Ovary (tissue), 9 donors: ENCODE measurements around the gene P3H2. TPM values are rescaled to one million over a fixed set of nuclear protein-coding genes. Genes with fewer than 3 reads are reported as not detected.

Experiments used
- DNase-seq, 5 donors: peaks; one replicate each; pipeline ENCODE4 v3.0.0-alpha.2; 2019 to 2020
- H3K27ac ChIP-seq, 2 donors: fragments of 200-600 bp; one replicate each; pipeline versions ENCODE4 v1.5.1 to v1.8.0; 2019 to 2022
- H3K27me3 ChIP-seq: fragments of 200-600 bp; one replicate; pipeline ENCODE4 v1.8.0; 2022
- H3K36me3 ChIP-seq: fragments of 200-600 bp; sonication (generic); one replicate; pipeline ENCODE4 v1.5.1; 2019
- H3K4me1 ChIP-seq: one replicate; pipeline ENCODE4 v1.8.1; 2013; ENCODE audit warnings: mild to moderate bottlenecking, moderate library complexity; ENCODE audit not compliant: insufficient read depth
- H3K4me3 ChIP-seq: fragments of 200-600 bp; sonication (generic); one replicate; pipeline ENCODE4 v1.5.1; 2017
- H3K9me3 ChIP-seq, 2 donors: fragments of 200-600 bp in 1 of 2; sonication (generic) in 1 of 2; one replicate each; pipeline versions ENCODE4 v1.5.1 to v1.8.1; 2013 to 2019; ENCODE audit warnings: mild to moderate bottlenecking in 1 of 2, moderate library complexity in 1 of 2
- CTCF ChIP-seq, 3 donors: fragments of 450-650 bp in 2 of 3; fragments of 200-600 bp in 1 of 3; IDR thresholded peaks; one replicate each; pipeline versions ENCODE4 v1.5.1 to v1.8.0; 2016 to 2022; ENCODE audit warnings: antibody characterized with exemption in 3 of 3, mild to moderate bottlenecking in 1 of 3
- EP300 ChIP-seq: sonication (generic); formaldehyde crosslinking; IDR thresholded peaks from one replicate; pipeline ENCODE4 v1.6.1; 2017; ENCODE audit warnings: antibody characterized with exemption
- POLR2A ChIP-seq: fragments of 450-650 bp; IDR thresholded peaks from one replicate; pipeline ENCODE4 v1.6.1; 2017; ENCODE audit warnings: antibody characterized with exemption, mild to moderate bottlenecking, moderate library complexity
- WGBS, 3 donors: extraction: QIAGEN DNeasy Blood & Tissue Kit in 1 of 3; methylation state at CpG; one replicate each; pipeline versions ENCODE4 v1.1.5 to v1.1.7; 2013 to 2017; 5-methylcytosine and 5-hydroxymethylcytosine counted together
- intact Hi-C, 4 donors: fragments of 100-400 bp; cut with DNase I; formaldehyde crosslinking; loops; one replicate each; pipeline versions ENCODE4 v1.11.0 to v1.15.1; 2022 to 2023
- polyA plus RNA-seq, 2 donors: library from polyadenylated mRNA; stranded (reverse); fragments of 200-250 nt in 1 of 2; fragments of 350-450 nt in 1 of 2; fragmentation: Illumina TruSeq in 1 of 2; extraction: RNeasy Lipid Tissue Mini Kit (QIAGEN cat#74804) in 1 of 2; gene quantifications; one replicate each; pipeline ENCODE4 v1.2.3, GENCODE V29; 2013 to 2014
- total RNA-seq, 7 donors: library from RNA; depleted of rRNA in 2 of 7; stranded (reverse); fragments of >200 nt in 2 of 7; fragmentation: NEBNext Ultra II Directional in 3 of 7; extraction: Animal tissue kit (Norgen Biotek cat#: 25700) in 3 of 7; gene quantifications; one replicate each; pipeline versions ENCODE4 v1.1.0 to v1.2.4, GENCODE V29; 2016 to 2023
- donor health status: DM: no; HTN: no; CAD: no; lungs with moderate emphysema.
- donor health status: DM: no; HTN: no; CAD: no.
- donor health status: Bipolar disorder and iron deficiency.
- donor health status: DM: yes; HTN: yes; CAD: no.
- donor health status: DM: no; HTN: no; CAD: no.
- donor health status: DM: yes; HTN: yes; CAD: no.

The P3H2 gene
- total and polyA plus RNA-seq, 9 donors, result 10.6 to 359 (median 22.8) TPM

- Histone ChIP-seq H3K27me3 (no peaks in the 10 kb centered on the region), H3K4me3 (no peak overlapping the region), H3K9me3 (no peaks in the 10 kb centered on the region), H3K27ac (no peak overlapping the region), H3K4me1 (no peaks in the 10 kb centered on the region), H3K36me3 (no peaks in the 10 kb centered on the region)
- no peak for TF ChIP-seq EP300
- no peak for TF ChIP-seq CTCF (IDR thresholded peaks at IDR 0.05)
- TF ChIP-seq POLR2A, result no peak
- WGBS, 3 donors, result 88% methylated on average over 7 of the region's 7 CpGs
- intact Hi-C loops, result no loop called here
- DNase-seq, result no peak
Observed at GRCh38 chr3:189952272-189952671, 168.4 kb downstream of the P3H2 start.

GRCh38 chr3:189950258-189950657, 170.4 kb downstream of the P3H2 start:
- DNase-seq, result no peak
- H3K4me1 ChIP-seq, result no peaks in the 10 kb centered on the region
- H3K27me3 ChIP-seq, result no peaks in the 10 kb centered on the region
- TF ChIP-seq POLR2A (no peak), EP300 (no peak), CTCF (IDR thresholded peaks at IDR 0.05) (no peak)
- 47 to 51% (median 51%) methylated on average over 6 of the region's 6 CpGs for WGBS, 3 donors
- H3K4me3 ChIP-seq, result no peak overlapping the region
- no peaks in the 10 kb centered on the region for H3K9me3 ChIP-seq
- H3K36me3 ChIP-seq, result no peaks in the 10 kb centered on the region
- intact Hi-C loops, result no loop called here
- no peak overlapping the region for H3K27ac ChIP-seq

GRCh38 chr3:189949580-189949979, 171.1 kb downstream of the P3H2 start:
- no peak for DNase-seq
- 69 to 81% (median 79%) methylated on average over 4 of the region's 4 CpGs for WGBS, 3 donors
- Histone ChIP-seq H3K27me3 (no peaks in the 10 kb centered on the region), H3K4me3 (no peak overlapping the region), H3K27ac (no peak overlapping the region), H3K9me3 (no peaks in the 10 kb centered on the region), H3K4me1 (no peaks in the 10 kb centered on the region), H3K36me3 (no peaks in the 10 kb centered on the region)
- TF ChIP-seq CTCF (IDR thresholded peaks at IDR 0.05) (no peak), EP300 (no peak), POLR2A (no peak)
- intact Hi-C loops, result no loop called here

GRCh38 chr3:189948724-189949045, 172.0 kb downstream of the P3H2 start:
- H3K27ac ChIP-seq, result no peak overlapping the region
- no peak overlapping the region for H3K4me3 ChIP-seq
- no peaks in the 10 kb centered on the region for H3K27me3 ChIP-seq
- no peak for DNase-seq
- no peaks in the 10 kb centered on the region for H3K4me1 ChIP-seq
- intact Hi-C loops, result no loop called here
- no peaks in the 10 kb centered on the region for H3K36me3 ChIP-seq
- no peak for TF ChIP-seq CTCF (IDR thresholded peaks at IDR 0.05)
- no peak for TF ChIP-seq POLR2A
- TF ChIP-seq EP300, result no peak
- H3K9me3 ChIP-seq, result no peaks in the 10 kb centered on the region
